CD4-positive, CD25-positive, alpha-beta regulatory T cell (primary cell): ENCODE measurements around the gene DCAF11. TPM values are rescaled to one million over a fixed set of nuclear protein-coding genes. Genes with fewer than 3 reads are reported as not detected.

Experiments
- ATAC-seq, 2 donors: fragments of 150-1000 bp; cut with Tn5 transposase; one replicate each; pipeline ENCODE4 v1.10.0; 2021; ENCODE audit warnings: low read depth in 2 of 2, moderate number of reproducible peaks in 2 of 2, moderate library complexity in 1 of 2
- DNase-seq, 3 donors: peaks; one replicate each; pipeline versions ENCODE4 v3.0.0 to v3.0.0-alpha.2; 2012 to 2022; ENCODE audit warnings: mixed read lengths in 1 of 3
- H3K27ac ChIP-seq: one replicate; pipeline ENCODE4 v1.7.0; 2013; ENCODE audit warnings: mild to moderate bottlenecking, low read length; ENCODE audit not compliant: insufficient read depth, poor library complexity, severe bottlenecking
- H3K27me3 ChIP-seq: one replicate; pipeline ENCODE4 v1.7.0; 2013; ENCODE audit warnings: low read length; ENCODE audit not compliant: control insufficient read depth, insufficient read depth
- H3K36me3 ChIP-seq: one replicate; pipeline ENCODE4 v1.7.0; 2013; ENCODE audit warnings: mild to moderate bottlenecking, low read length, moderate library complexity; ENCODE audit not compliant: control insufficient read depth, insufficient read depth
- H3K4me1 ChIP-seq: 2 replicates; pipeline ENCODE4 v1.7.0; 2013; ENCODE audit warnings: mild to moderate bottlenecking, low read length; ENCODE audit not compliant: insufficient read depth, control insufficient read depth, poor library complexity, severe bottlenecking
- H3K4me3 ChIP-seq: one replicate; pipeline ENCODE4 v1.7.0; 2013; ENCODE audit warnings: low read depth, mild to moderate bottlenecking, low read length, moderate library complexity
- H3K9me3 ChIP-seq, 2 experiments: 1 replicate in 1 of 2; 2 replicates in 1 of 2; pipeline ENCODE4 v1.7.0; 2013; ENCODE audit warnings: low read length in 2 of 2, mild to moderate bottlenecking in 1 of 2, moderate library complexity in 1 of 2; ENCODE audit not compliant: control insufficient read depth in 2 of 2
- H3K27ac Mint-ChIP-seq, 3 donors: one replicate each; pipeline ENCODE4 v1.8.0; 2020 to 2022; ENCODE audit warnings: mild to moderate bottlenecking in 3 of 3, mixed read lengths in 3 of 3, moderate library complexity in 2 of 3
- H3K27me3 Mint-ChIP-seq: one replicate; pipeline ENCODE4 v1.8.0; 2022; ENCODE audit warnings: mild to moderate bottlenecking, mixed read lengths
- H3K36me3 Mint-ChIP-seq: one replicate; pipeline ENCODE4 v1.8.0; 2020; ENCODE audit warnings: mixed read lengths
- H3K4me1 Mint-ChIP-seq, 4 donors: one replicate each; pipeline ENCODE4 v1.8.0; 2020 to 2022; ENCODE audit warnings: mixed read lengths in 4 of 4, mild to moderate bottlenecking in 1 of 4
- H3K4me3 Mint-ChIP-seq, 4 donors: one replicate each; pipeline ENCODE4 v1.8.0; 2020 to 2022; ENCODE audit warnings: mild to moderate bottlenecking in 4 of 4, mixed read lengths in 4 of 4, moderate library complexity in 3 of 4
- H3K9me3 Mint-ChIP-seq, 7 donors: one replicate each; pipeline ENCODE4 v1.8.0; 2020 to 2022; ENCODE audit warnings: mixed read lengths in 7 of 7, mild to moderate bottlenecking in 3 of 7, moderate library complexity in 2 of 7
- polyA plus RNA-seq, 4 donors: library from polyadenylated mRNA; unstranded; fragments of 300-500 nt; fragmentation: Illumina TruSeq; gene quantifications; one replicate each; pipeline ENCODE4 v1.2.3, GENCODE V29; 2021
- total RNA-seq: library from RNA; stranded (reverse); gene quantifications from one replicate; pipeline ENCODE4 v1.2.3, GENCODE V29; 2022

Gene DCAF11
- total and polyA plus RNA-seq, 5 donors from 2014 or later, result 73.4 to 97.8 (median 84.8) TPM

DNA sequence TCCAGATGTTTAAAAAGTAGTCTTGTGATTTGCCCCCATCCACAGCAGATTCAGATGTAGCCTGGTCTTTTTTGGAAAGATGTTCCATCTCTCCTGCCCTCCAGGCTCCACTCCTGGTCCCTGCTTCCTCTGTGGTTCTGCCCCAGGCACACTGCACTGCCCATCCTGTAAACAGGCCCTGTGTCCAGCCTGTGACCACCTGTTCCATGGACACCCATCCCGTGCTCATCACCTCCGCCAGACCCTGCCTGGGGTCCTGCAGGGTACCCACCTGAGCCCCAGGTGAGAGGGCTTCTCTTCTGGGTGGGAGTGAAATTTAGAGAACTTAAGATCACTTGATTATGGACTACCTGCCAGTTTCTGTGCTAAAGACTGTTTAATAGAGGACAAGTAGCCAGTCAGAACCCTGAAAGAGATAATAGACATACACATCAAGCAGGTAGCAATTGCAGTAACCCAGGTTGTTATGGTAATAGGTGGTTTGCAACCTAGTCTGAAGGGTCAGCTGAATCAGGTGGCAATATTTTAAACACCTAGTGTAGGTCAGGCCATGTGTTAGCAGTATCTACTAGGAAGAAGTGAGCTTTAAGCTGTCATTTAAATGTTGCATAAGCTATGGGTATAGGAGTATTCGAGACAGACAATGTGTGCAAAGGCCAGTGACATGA, 34.9 kb downstream of the DCAF11 start:
- peaks cover under 1 to 59% (median 34%) of the 10 kb centered on the region in 4 donors for H3K4me1 Mint-ChIP-seq
- Histone ChIP-seq H3K4me3 (no peak overlapping the region), H3K36me3 (peaks cover 40% of the 10 kb centered on the region), H3K9me3 (no peaks in the 10 kb centered on the region), H3K4me1 (peaks cover 46% of the 10 kb centered on the region), H3K27ac (no peak overlapping the region), H3K27me3 (no peaks in the 10 kb centered on the region)
- DNase-seq (no peak), ATAC-seq (no peak)
- H3K9me3 Mint-ChIP-seq, result no peaks in the 10 kb centered on the region
- H3K27me3 Mint-ChIP-seq, result no peaks in the 10 kb centered on the region
- H3K36me3 Mint-ChIP-seq, result peaks cover 7% of the 10 kb centered on the region
- peak overlapping the region in 3 of 4 donors; percentile 92 to 98 (median 93) for H3K4me3 Mint-ChIP-seq
- H3K27ac Mint-ChIP-seq, result peak overlapping the region in 2 of 3 donors; percentile 1 to 88

DNA sequence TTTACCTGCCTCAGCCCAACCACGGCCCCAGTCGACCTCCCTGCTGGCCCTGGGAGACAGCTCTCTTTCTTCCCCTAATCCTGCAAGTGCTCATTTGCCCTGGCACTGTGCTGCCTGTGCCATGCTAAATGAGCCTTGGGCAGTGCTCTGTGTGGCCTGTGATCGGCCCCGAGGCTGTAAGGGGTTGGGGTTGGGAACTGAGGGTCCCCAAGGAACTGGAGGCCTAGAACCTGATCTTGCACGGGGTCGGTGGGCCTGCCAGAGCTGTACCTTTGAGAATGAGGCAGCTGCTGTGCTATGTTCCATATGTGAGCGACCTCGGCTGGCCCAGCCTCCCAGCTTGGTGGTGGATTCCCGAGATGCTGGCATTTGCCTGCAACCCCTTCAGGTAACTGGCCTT, 35.5 kb downstream of the DCAF11 start:
- Mint-ChIP-seq H3K4me3 (peak overlapping the region in 2 of 4 donors; percentile 11 to 98), H3K27ac (peak overlapping the region in 1 of 3 donors; percentile 60), H3K36me3 (peaks cover 7% of the 10 kb centered on the region), H3K4me1 (peaks cover 4 to 57% (median 32%) of the 10 kb centered on the region in 4 donors), H3K9me3 (no peaks in the 10 kb centered on the region), H3K27me3 (no peaks in the 10 kb centered on the region)
- ATAC-seq, result no peak
- Histone ChIP-seq H3K4me3 (no peak overlapping the region), H3K9me3 (no peaks in the 10 kb centered on the region), H3K4me1 (peaks cover 40% of the 10 kb centered on the region), H3K36me3 (peaks cover 46% of the 10 kb centered on the region), H3K27me3 (no peaks in the 10 kb centered on the region), H3K27ac (no peak overlapping the region)
- DNase-seq, result no peak

GRCh38 chr14:24150567-24150966, 36.0 kb downstream of the DCAF11 start:
- no peak overlapping the region for H3K27ac ChIP-seq
- no peaks in the 10 kb centered on the region for H3K27me3 ChIP-seq
- no peak overlapping the region for H3K4me3 ChIP-seq
- ATAC-seq (no peak), DNase-seq (no peak)
- peaks cover 51% of the 10 kb centered on the region for H3K36me3 ChIP-seq
- Mint-ChIP-seq H3K4me1 (peaks cover 4 to 53% (median 29%) of the 10 kb centered on the region in 4 donors), H3K4me3 (peak overlapping the region in 2 of 4 donors; percentile 7 to 11), H3K36me3 (peaks cover 8% of the 10 kb centered on the region), H3K9me3 (no peaks in the 10 kb centered on the region), H3K27me3 (no peaks in the 10 kb centered on the region), H3K27ac (no peak overlapping the region)
- peaks cover 35% of the 10 kb centered on the region for H3K4me1 ChIP-seq
- no peaks in the 10 kb centered on the region for H3K9me3 ChIP-seq

- Histone ChIP-seq H3K9me3 (no peaks in the 10 kb centered on the region), H3K4me3 (no peak overlapping the region), H3K27ac (no peak overlapping the region), H3K27me3 (no peaks in the 10 kb centered on the region), H3K4me1 (peaks cover 31% of the 10 kb centered on the region), H3K36me3 (peaks cover 55% of the 10 kb centered on the region)
- peaks cover 4 to 51% (median 25%) of the 10 kb centered on the region in 4 donors for H3K4me1 Mint-ChIP-seq
- DNase-seq (no peak), ATAC-seq (no peak)
- no peak overlapping the region for H3K4me3 Mint-ChIP-seq
- no peaks in the 10 kb centered on the region for H3K9me3 Mint-ChIP-seq
- peaks cover 12% of the 10 kb centered on the region for H3K36me3 Mint-ChIP-seq
- no peak overlapping the region for H3K27ac Mint-ChIP-seq
- H3K27me3 Mint-ChIP-seq, result no peaks in the 10 kb centered on the region
Measured at GRCh38 chr14:24150993-24151392, 36.4 kb downstream of the DCAF11 start.

- Histone ChIP-seq H3K9me3 (no peaks in the 10 kb centered on the region), H3K4me3 (no peak overlapping the region), H3K36me3 (peaks cover 60% of the 10 kb centered on the region), H3K4me1 (peaks cover 28% of the 10 kb centered on the region), H3K27me3 (no peaks in the 10 kb centered on the region), H3K27ac (no peak overlapping the region)
- ATAC-seq, result no peak
- H3K4me3 Mint-ChIP-seq, result peak overlapping the region in 2 of 4 donors; percentile 15 to 82
- no peaks in the 10 kb centered on the region for H3K27me3 Mint-ChIP-seq
- no peaks in the 10 kb centered on the region for H3K9me3 Mint-ChIP-seq
- no peak overlapping the region for H3K27ac Mint-ChIP-seq
- H3K36me3 Mint-ChIP-seq, result peaks cover 13% of the 10 kb centered on the region
- peaks cover 4 to 47% (median 22%) of the 10 kb centered on the region in 4 donors for H3K4me1 Mint-ChIP-seq
- no peak for DNase-seq
Measured at GRCh38 chr14:24151404-24152080, 37.0 kb downstream of the DCAF11 start.

- H3K4me3 ChIP-seq, result no peak overlapping the region
- Mint-ChIP-seq H3K27ac (peak overlapping the region in 1 of 3 donors; percentile 74), H3K9me3 (no peaks in the 10 kb centered on the region), H3K36me3 (peaks cover 25% of the 10 kb centered on the region), H3K4me3 (peak overlapping the region in 1 of 4 donors; percentile 74), H3K4me1 (peaks cover 4 to 32% (median 8%) of the 10 kb centered on the region in 4 donors), H3K27me3 (no peaks in the 10 kb centered on the region)
- no peak for DNase-seq
- H3K36me3 ChIP-seq, result peaks cover 69% of the 10 kb centered on the region
- H3K9me3 ChIP-seq, result no peaks in the 10 kb centered on the region
- ATAC-seq, result no peak
- H3K4me1 ChIP-seq, result peaks cover 8% of the 10 kb centered on the region
- H3K27ac ChIP-seq, result no peak overlapping the region
- H3K27me3 ChIP-seq, result no peaks in the 10 kb centered on the region
Measured at GRCh38 chr14:24155100-24155499, 40.5 kb downstream of the DCAF11 start.

GRCh38 chr14:24156840-24157239, 42.3 kb downstream of the DCAF11 start:
- Histone ChIP-seq H3K4me3 (no peak overlapping the region), H3K27me3 (no peaks in the 10 kb centered on the region), H3K36me3 (peaks cover 52% of the 10 kb centered on the region), H3K4me1 (peaks cover 16% of the 10 kb centered on the region), H3K27ac (no peak overlapping the region), H3K9me3 (no peaks in the 10 kb centered on the region)
- Mint-ChIP-seq H3K27ac (peak overlapping the region in 2 of 3 donors; percentile 45 to 51), H3K27me3 (no peaks in the 10 kb centered on the region), H3K4me1 (peaks cover 4 to 38% (median 12%) of the 10 kb centered on the region in 4 donors), H3K9me3 (no peaks in the 10 kb centered on the region), H3K4me3 (peak overlapping the region in 1 of 4 donors; percentile 50), H3K36me3 (peaks cover 31% of the 10 kb centered on the region)
- no peak for ATAC-seq
- no peak for DNase-seq
